Measurements from ENCODE around the gene C6orf47.
"Not testable (repeated sequence)": the region's sequence is repeated elsewhere in the genome, so short reads cannot be mapped to it uniquely, and the experiment has no call there.

Gene C6orf47

GRCh38 chr6:31660381-31661261 is at the start of gene C6orf47:
C6orf47 (minus strand) TSS chr6:31660778; CDS start chr6:31659947, 831 bp downstream.
- no peak for DNase-seq (ENCODE audit: low read depth, low spot score)

DNA sequence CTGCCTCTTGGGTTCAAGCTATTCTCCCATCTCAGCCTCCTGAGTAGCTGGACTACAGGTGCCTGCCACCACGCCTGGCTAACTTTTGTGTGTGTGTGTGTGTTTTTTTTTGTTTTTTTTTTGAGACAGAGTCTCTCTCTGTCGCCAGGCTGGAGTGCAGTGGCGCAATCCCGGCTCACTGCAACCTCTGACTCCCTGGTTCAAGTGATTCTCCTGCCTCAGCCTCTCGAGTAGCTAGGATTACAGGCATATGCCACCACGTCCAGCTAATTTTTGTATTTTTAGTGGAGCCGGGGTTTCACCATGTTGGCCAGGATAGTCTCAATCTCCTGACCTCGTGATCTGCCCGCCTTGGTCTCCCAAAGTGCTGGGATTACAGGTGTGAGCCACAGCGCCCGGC is 48.6 kb upstream of the C6orf47 start:
- not testable (repeated sequence) for DNase-seq (ENCODE audit: low read depth, low spot score)

DNA sequence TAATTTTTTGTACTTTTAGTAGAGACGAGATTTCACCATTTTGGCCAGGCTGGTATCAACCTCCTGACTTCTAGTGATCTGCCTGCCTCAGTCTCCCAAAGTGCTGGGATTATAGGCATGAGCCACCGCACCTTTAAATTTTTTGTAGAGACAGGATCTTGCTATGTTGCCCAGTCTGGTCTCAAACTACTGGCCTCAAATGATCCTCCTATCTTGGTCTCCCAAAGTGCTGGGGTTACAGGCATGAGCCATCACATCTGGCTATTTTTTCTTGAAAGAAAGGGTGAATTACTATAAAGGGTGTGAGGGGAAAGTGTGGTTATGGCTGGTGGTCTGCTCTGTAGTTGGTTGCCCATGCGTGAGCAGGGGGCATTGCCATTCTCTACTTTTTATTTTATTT is 47.6 kb upstream of the C6orf47 start:
- no peak for DNase-seq (ENCODE audit: low read depth, low spot score)

- no peak for DNase-seq (ENCODE audit: low read depth, low spot score)
Measured at GRCh38 chr6:31707701-31708100, 47.1 kb upstream of the C6orf47 start.

GRCh38 chr6:31706599-31706998 is 46.0 kb upstream of the C6orf47 start, which contains the start of gene LY6G6F:
LY6G6F (plus strand) TSS chr6:31706866; CDS start chr6:31706907, 41 bp downstream.
- DNase-seq (ENCODE audit: low read depth, low spot score): no peak

- DNase-seq (ENCODE audit: low read depth, low spot score): no peak
Measured at GRCh38 chr6:31705931-31706330, 45.4 kb upstream of the C6orf47 start.

- DNase-seq (ENCODE audit: low read depth, low spot score): peak; percentile 96
Measured at GRCh38 chr6:31702819-31703716, 42.5 kb upstream of the C6orf47 start, which contains the start of gene ABHD16A. ABHD16A (minus strand) TSS chr6:31703324; CDS start chr6:31703281, 43 bp downstream.

GRCh38 chr6:31702405-31702818 is 41.8 kb upstream of the C6orf47 start:
- DNase-seq (ENCODE audit: low read depth, low spot score): no peak

DNA sequence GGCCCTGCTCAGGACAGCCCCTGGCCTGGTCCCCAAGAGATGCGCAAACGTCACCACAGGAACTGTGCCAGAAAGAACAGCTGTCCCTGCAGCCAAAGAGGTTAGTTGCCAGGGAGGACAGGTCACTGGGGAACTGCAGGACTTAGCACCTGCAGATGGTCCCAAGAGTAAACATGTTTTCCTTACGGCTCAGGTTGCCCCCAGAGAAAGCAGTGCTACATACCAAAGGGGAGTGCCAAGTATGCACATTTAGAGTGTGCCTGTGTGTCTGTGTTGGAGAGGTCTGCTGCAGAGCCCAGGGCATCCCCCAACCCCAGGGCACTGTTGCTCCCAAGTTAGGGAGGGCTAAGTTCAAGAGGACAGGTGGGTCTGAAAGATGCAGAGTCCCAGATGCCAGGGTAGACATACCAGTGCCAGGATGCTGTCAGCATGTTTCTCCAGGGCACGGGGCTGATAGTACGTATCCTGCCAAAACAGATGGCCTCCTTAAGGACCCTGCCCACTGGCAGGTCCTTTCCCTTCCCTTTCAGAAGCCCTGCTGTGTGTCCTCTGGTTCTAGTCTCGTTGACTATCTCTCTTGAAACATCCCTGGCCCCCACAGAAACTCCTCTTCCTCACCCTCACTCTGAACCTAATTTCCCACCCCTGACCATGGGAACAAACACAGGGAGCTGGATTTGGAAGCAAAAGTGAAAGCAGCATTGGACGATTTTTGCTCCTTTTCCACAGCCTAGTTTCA is 41.3 kb upstream of the C6orf47 start:
- DNase-seq (ENCODE audit: low read depth, low spot score): no peak

DNA sequence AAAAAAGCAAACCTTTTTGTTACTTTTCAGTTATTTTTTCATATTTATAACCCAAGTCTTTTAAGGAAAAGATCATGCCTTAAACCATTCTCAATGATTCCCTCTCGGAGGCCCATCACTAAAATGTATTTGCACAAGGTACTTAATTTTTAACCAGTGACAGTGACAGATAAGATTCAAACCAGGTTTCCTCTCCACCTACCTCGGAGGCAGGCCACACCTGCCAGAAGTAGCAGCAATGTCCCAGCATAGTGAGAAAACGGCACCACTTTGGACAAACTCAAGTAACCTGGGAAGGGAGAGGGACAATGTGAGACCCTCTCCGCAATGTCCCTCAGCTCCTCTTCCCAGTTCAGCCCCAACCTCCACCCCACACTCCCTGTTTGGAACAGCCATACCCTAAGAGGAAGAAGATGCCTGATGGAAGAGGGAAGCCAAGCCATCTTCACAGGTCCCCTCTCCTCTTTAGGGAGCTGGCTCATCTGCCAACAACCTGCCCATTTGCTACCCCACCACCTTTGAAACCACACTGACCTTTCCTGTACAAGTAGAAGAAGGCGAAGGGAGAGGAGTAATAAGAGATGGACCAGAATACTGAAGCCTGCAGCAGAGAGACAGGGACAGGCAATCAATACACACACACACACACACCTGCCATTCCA is 40.3 kb upstream of the C6orf47 start:
- DNase-seq (ENCODE audit: low read depth, low spot score): no peak

DNA sequence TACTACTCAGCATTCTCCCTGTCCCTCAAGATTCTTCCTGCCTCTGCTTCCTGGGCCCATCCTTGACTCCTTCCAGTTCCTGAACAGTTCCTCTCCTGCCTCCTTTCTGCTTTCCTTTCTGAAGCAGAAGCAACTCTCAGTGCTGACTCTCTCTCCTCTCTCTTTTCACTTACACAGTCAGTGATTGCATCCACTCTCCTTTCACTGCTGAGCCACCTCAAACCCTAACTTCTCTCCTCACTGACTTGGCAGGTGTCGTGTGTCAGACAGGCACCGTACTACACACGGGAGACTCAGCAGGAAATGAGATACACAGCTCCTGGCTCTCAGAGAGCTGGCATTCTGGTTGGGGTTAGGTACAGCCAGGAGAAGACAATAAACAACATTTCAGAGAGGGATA is 37.0 kb upstream of the C6orf47 start:
- DNase-seq (ENCODE audit: low read depth, low spot score): no peak

DNA sequence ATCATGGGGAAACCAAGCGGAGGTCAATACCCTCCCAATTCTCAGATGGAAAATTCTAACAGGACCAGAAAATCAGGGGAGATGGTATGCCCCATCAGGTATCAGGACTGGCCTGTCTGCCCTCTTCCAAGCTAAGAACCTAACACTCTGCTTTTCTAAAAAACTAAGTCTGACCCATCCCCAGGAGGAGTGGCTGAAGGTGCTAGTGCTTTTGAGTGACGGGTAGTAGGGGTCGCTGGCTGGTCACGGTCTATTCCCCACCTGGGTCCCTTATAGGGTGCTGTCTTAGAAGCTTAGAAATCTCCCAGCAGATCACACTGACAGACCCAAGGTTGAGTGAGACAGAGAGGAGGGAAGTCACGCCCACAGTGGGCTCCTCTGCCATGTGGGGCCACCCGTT is 33.0 kb upstream of the C6orf47 start:
- no peak for DNase-seq (ENCODE audit: low read depth, low spot score)

- DNase-seq (ENCODE audit: low read depth, low spot score): no peak
Measured at GRCh38 chr6:31692886-31693285, 32.3 kb upstream of the C6orf47 start.

DNA sequence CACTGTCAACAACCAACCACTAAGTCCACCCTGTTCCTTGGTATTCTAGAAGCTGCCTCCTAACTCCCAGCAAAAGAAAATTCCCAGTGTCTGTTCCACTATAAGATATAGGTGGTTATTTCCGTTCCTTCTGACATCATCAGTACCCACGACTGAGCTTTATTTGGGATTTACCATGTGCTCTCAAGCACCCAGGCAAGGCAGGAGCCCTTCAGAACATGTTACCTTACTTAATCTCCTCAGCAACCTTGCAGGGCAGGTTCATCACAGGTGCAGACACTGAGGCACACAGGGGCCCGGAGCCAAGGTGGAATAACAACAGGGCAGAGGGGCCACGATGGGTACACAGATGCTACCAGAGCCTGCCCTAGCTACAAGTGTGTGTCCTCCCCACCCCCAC is 31.8 kb upstream of the C6orf47 start:
- DNase-seq (ENCODE audit: low read depth, low spot score): no peak

DNA sequence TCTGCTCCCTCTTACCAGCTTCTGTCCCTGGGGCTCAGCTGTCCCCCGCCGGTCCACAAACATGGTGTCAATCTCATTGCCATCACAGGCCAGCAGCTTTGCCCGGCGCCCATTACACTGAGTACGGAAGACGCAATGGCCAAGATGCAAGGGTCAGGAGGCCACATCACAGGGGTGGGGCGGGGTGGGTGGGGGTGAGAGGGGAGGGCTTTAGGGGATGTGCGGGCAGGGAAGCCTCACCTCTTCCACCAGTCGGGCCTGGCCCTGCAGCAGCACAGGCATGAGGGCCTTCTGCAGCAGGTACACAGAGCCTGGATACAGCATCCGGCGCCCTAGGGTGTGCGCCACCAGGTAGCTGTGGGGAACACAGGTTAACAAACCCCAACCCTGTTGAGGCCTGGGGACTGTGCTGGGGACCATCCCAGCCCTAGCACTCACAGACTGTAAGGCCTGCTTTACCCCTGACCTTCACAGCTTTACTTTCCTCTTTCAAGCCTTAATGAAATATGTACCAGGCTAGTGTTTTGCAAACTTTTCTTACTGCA is 31.1 kb upstream of the C6orf47 start:
- no peak for DNase-seq (ENCODE audit: low read depth, low spot score)

DNA sequence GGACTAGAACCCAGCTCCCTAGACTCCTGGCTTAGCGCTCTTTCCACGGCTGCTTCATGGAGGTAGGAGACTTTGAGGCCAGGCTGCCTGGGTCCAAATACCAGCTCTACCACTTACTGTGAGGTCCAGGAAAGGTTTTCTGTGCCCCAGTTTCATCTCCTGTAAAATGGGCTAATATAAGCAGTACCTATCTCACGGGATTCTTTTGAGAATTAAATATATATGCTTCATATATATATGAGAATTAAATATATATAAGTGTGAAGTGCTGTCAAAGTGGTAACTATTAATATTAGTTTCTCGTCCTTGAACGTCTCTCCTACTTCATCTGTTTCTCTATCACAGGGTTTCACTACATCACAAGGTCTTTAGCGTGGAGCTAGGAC is 30.5 kb upstream of the C6orf47 start:
- DNase-seq (ENCODE audit: low read depth, low spot score): no peak

- DNase-seq (ENCODE audit: low read depth, low spot score): no peak
Measured at GRCh38 chr6:31690231-31691077, 29.9 kb upstream of the C6orf47 start.

DNA sequence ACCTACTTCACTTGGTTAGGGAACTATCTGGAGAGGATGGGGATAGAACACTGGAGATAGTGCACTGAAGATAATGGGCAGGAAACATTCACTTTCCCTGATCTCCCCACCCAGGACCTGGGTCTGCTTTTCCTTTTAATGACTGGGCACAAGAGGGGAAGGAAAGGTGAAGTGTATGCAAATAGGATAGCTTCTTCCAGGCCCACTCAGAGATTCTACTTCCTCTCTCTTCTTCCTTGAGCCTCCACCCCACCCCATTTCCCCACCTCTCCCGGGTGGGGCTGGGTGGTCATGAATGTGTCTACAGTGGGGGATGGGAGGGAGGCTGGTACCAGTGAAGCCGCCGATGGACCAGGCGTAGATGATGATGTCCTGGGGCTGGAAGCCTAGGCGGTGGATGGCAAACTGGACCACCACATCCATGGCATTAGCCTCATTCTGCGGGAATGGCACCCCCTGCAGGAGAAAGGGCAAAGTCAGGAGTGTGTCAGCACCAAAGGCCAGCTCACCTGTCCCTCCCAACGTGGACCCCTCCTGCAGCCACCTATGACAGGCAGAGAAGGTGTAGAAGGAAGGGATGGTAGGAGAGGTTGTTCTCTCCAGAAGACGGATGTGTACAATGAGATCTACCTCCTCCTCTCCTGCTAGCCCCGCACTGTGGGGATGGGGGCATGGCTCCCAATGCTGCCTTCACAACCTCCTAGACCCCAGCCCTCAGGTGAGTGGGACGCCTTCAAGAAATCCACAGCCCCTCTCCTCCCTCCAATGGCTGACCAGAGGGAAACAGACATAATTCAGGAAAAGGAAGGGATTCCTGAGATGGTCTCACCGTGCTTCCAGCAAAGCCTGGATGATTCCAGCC is 28.9 kb upstream of the C6orf47 start:
- no peak for DNase-seq (ENCODE audit: low read depth, low spot score)

Data from brain pericyte (primary cell).